CD4-positive, alpha-beta T cell treated with Interleukin-10 for 1 hour (primary cell): Measurements from ENCODE around the gene FOXK2.

Experiments used
- DNase-seq: peaks from one replicate; pipeline ENCODE4 v3.0.0-alpha.2; 2020

The FOXK2 gene

GRCh38 chr17:82647593-82648164 is 128.1 kb downstream of the FOXK2 start:
- DNase-seq = peak; percentile 55

GRCh38 chr17:82648165-82648668 is 128.7 kb downstream of the FOXK2 start, which contains the start of gene WDR45B:
Gene WDR45B (minus strand): TSS chr17:82648444. CDS start chr17:82648340, 104 bp downstream.
- DNase-seq = peak; percentile 89

- no peak for DNase-seq
Measured at GRCh38 chr17:82648742-82649331, 129.3 kb downstream of the FOXK2 start.

- DNase-seq = no peak
Measured at GRCh38 chr17:82649501-82650261, 130.1 kb downstream of the FOXK2 start.

- DNase-seq = no peak
Measured at GRCh38 chr17:82650723-82651122, 131.2 kb downstream of the FOXK2 start.

- DNase-seq = no peak
Measured at GRCh38 chr17:82653651-82654528, 134.4 kb downstream of the FOXK2 start.
